Bronchial epithelial cell (primary cell): ENCODE measurements around the gene SHISA4. TPM values are rescaled to one million over a fixed set of nuclear protein-coding genes. Genes with fewer than 3 reads are reported as not detected.
A peak's percentile ranks its signal among the peaks of the same experiment; 100 is the strongest.

Experiments used
- DNase-seq: peaks from one replicate; pipeline ENCODE4 v3.0.0-alpha.2; 2010; ENCODE audit warnings: low read depth
- FAIRE-seq: peaks from 2 replicates; lab custom pipeline; 2011; peaks lifted over from hg19 to GRCh38; lab: Jason Lieb, UNC
- H3K27me3 ChIP-seq: 2 replicates; pipeline ENCODE4 v1.5.1; 2011; ENCODE audit warnings: low read length; ENCODE audit not compliant: control insufficient read depth, insufficient read depth
- H3K36me3 ChIP-seq: 2 replicates; pipeline ENCODE4 v1.5.1; 2011; ENCODE audit warnings: low read length; ENCODE audit not compliant: control insufficient read depth, insufficient read depth
- H3K4me3 ChIP-seq: 2 replicates; pipeline ENCODE4 v1.5.1; 2011; ENCODE audit warnings: mild to moderate bottlenecking, low read depth, low read length, control low read depth
- total RNA-seq: library from RNA; depleted of rRNA; stranded (reverse); fragments of >200 nt; gene quantifications from 2 replicates; pipeline ENCODE4 v1.2.1, GENCODE V29; 2014
- TF ChIP-seq, protein P1 (sequence below): IDR thresholded peaks from 2 replicates; pipeline ENCODE4 v1.5.1; 2011; ENCODE audit warnings: mild to moderate bottlenecking, moderate library complexity, low read length, control low read depth, inconsistent platforms; ENCODE audit not compliant: insufficient read depth, severe bottlenecking

Gene SHISA4
- total RNA-seq, 1 donor from 2014 or later, result 3.9 TPM

DNA sequence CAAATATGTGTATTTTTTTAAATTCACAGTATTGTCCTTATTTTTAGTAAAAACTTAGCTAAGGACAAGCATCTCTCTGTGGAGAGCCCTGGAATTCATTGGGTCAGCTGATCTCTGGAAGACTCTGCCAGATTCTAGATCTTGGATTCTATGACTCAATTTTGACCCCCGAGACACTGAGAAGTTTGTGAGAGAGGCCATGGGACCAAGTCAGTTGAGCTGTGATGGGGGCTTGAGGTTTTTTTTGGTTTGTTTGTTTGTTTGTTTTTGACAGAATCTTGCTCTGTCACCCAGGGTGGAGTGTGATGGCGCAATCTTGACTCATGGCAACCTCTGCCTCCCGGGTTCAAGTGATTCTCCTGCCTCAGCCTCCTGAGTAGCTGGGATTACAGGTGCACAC is 13.5 kb downstream of the SHISA4 start:
- no peak for FAIRE-seq
- Histone ChIP-seq H3K27me3 (no peaks in the 10 kb centered on the region), H3K36me3 (no peaks in the 10 kb centered on the region), H3K4me3 (no peak overlapping the region)
- TF ChIP-seq, protein P1, sequence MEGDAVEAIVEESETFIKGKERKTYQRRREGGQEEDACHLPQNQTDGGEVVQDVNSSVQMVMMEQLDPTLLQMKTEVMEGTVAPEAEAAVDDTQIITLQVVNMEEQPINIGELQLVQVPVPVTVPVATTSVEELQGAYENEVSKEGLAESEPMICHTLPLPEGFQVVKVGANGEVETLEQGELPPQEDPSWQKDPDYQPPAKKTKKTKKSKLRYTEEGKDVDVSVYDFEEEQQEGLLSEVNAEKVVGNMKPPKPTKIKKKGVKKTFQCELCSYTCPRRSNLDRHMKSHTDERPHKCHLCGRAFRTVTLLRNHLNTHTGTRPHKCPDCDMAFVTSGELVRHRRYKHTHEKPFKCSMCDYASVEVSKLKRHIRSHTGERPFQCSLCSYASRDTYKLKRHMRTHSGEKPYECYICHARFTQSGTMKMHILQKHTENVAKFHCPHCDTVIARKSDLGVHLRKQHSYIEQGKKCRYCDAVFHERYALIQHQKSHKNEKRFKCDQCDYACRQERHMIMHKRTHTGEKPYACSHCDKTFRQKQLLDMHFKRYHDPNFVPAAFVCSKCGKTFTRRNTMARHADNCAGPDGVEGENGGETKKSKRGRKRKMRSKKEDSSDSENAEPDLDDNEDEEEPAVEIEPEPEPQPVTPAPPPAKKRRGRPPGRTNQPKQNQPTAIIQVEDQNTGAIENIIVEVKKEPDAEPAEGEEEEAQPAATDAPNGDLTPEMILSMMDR, result no peak
- DNase-seq, result no peak

DNA sequence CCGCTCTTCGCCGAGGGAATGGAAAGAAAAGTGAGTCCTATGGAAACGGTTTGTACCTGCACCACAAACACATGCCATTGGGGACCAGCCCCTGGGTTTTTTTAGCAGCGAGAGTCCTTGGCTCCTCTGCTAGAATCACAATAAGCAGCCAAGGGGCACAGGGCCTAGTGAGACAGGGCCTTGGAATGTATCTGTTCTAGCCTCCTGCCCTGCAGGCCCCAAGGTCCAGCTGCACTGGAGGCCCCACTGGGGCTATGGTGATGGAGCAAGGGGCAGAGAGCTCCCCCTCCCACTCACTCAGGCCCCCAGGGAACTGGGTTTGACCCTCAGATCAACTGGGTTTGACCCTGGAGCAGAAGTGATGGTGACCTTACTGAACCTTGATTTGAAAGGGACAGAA is 14.4 kb downstream of the SHISA4 start:
- TF ChIP-seq, protein P1, result no peak
- no peaks in the 10 kb centered on the region for H3K36me3 ChIP-seq
- FAIRE-seq, result peak; percentile 83
- H3K4me3 ChIP-seq, result no peak overlapping the region
- H3K27me3 ChIP-seq, result no peaks in the 10 kb centered on the region
- no peak for DNase-seq

DNA sequence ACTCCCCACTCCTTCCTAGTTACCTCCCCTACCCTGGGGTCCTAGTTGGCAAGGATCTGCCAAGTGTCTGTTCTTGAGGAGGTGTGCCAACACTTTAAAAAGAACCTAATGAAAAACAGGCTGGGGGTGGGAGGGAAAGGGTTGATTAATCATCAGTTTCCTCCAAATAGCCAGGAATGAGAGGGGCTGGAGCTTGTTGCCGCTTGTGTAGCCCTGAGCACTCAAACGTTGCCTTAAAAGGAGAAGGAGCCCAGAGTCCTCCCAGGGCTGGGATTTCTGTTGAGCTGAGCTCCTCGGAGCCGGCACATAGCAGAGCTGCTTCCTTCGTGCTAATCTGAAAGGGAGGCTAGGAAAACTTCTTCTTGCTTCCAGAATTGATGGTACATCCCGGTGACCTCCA is 15.9 kb downstream of the SHISA4 start:
- FAIRE-seq (no peak), DNase-seq (peak; percentile 89)
- Histone ChIP-seq H3K4me3 (no peak overlapping the region), H3K36me3 (no peaks in the 10 kb centered on the region), H3K27me3 (peaks cover 2% of the 10 kb centered on the region)
- TF ChIP-seq, protein P1, result no peak

DNA sequence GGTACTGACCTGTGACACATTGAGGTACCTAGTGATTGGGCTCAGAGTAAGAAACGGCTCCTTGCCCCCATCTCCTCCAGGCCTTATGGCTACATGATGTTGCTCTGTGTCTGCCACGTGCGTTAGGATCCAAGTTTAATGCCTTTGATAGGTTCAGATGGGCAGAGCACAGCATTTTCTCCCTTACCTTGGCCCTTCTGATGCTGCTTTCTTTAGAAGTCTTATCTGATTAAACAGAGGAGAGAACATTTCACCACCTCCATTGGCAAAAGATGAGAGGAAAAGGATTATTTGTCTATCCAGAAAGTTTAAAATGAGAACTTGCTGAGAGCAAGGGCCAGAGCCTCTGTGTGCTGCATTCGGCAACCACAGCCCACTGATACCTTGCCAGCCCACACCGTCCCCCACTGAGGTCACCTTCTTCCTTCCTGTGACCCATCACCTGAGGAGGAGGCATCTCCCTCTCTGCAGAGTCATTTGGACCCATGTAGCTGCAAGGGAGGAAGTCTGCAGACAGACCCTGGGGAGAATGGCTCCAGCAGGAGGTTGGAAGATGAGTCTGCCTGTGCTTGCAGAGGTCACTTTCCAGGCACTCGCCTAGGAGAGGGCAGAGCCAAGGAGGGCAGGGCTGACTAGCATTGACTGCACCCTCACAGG is 16.7 kb downstream of the SHISA4 start:
- Histone ChIP-seq H3K4me3 (no peak overlapping the region), H3K36me3 (no peaks in the 10 kb centered on the region), H3K27me3 (peaks cover 2% of the 10 kb centered on the region)
- FAIRE-seq (no peak), DNase-seq (no peak)
- TF ChIP-seq, protein P1, result no peak

DNA sequence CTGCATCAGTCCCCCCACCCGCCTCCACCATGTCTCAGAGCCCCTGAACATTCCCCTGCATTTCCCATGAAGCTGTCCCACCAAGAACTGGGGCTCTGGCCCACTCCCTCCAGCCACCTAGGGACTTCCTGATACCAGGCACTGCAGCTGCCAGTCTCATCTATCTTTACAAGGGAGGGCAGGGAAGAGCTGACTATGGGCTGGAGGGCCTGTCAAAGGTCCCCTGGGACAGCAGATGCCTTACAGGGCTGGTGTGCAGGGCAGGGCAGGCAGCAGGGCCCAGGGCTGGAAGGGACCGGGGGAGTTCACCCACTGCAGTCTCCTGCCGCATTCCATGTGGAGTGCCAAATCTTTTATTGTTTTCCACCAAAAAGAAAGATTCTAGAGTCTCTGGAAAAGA is 17.6 kb downstream of the SHISA4 start:
- Histone ChIP-seq H3K4me3 (no peak overlapping the region), H3K36me3 (no peaks in the 10 kb centered on the region), H3K27me3 (peaks cover 2% of the 10 kb centered on the region)
- TF ChIP-seq, protein P1, result no peak
- no peak for DNase-seq
- no peak for FAIRE-seq

DNA sequence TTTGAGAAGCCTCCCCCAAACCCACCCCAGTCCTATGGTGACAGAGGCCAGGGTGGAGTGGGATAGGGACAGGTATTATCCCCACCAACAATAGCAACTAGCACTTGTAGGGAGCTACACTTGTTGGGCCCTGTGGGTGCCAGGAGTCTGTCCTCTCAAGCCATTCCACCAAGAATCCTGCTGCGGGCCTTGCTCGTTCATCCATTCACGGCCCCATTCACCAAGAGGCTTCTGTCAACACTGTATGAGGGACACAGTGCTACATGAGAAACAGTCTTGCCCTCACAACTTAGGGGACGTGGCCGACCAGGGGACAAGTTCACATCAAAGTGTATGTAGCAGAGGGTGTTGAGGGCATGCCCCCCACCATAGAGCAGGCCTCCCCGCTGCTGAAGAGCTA is 18.9 kb downstream of the SHISA4 start:
- TF ChIP-seq, protein P1, result no peak
- Histone ChIP-seq H3K4me3 (no peak overlapping the region), H3K36me3 (no peaks in the 10 kb centered on the region), H3K27me3 (peaks cover 2% of the 10 kb centered on the region)
- no peak for DNase-seq
- FAIRE-seq, result no peak
